ENCODE measurements around the gene LIF. TPM values are rescaled to one million over a fixed set of nuclear protein-coding genes. Genes with fewer than 3 reads are reported as not detected.

Gene LIF
- total and polyA plus RNA-seq, 4 experiments from 2014 or later = 0.26 to 0.58 TPM; not detected in 2

DNA sequence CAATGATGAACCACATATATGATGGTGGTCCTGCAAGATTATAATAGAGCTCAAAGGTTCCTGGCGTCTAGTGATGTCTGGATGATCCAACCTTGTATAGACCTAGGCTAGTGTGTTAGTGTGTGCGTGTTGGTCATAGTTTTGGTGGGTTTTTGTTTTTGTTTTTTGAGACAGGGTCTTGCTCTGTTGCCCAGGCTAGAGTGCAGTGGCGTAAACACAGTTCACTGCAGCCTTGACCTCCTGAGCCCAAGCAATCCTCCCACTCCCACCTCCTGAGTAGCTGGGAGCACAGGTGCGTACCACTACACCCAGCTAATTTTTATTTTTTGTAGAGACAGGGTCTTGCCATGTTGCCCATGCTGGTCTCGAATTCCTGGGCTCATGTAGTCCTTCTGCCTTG lies 33.4 kb upstream of the LIF start:
- H3K4me1 Mint-ChIP-seq = peaks cover 20 to 47% (median 37%) of the 10 kb centered on the region in 4 donors
- no peak for DNase-seq
- H3K27me3 Mint-ChIP-seq = no peaks in the 10 kb centered on the region
- H3K4me3 Mint-ChIP-seq = peak overlapping the region in 1 of 8 donors; percentile 31
- Histone ChIP-seq H3K27ac (ENCODE audit: low read depth, low read length) (no peak overlapping the region), H3K4me3 (ENCODE audit: low read length in 2 of 2) (no peak overlapping the region), H3K9me3 (ENCODE audit: control insufficient read depth in 1 of 2, low read length in 2 of 2) (no peaks in the 10 kb centered on the region), H3K36me3 (ENCODE audit: insufficient read depth, low read length) (no peaks in the 10 kb centered on the region), H3K4me1 (ENCODE audit: insufficient read depth, low read length) (peaks cover 46% of the 10 kb centered on the region), H3K27me3 (ENCODE audit: insufficient read depth, low read length) (no peaks in the 10 kb centered on the region)
- ChIA-PET POLR2A (ENCODE audit: partially characterized antibody) (interaction anchor here (1.0 to 12.2 kb wide), 2 partner anchors 10 to 15 kb away, joined by 3 to 106 read pairs; partner anchors contain the start of gene OSM), CTCF (ENCODE audit: partially characterized antibody) (interaction anchor here (1.0 to 11.1 kb wide), 5 partner anchors 8 to 175 kb away, joined by 3 to 254 read pairs (median 5); partner anchors contain the start of gene RNF215)
- no peaks in the 10 kb centered on the region for H3K9me3 Mint-ChIP-seq
- peaks cover 0 to 6% of the 10 kb centered on the region in 2 donors for H3K36me3 Mint-ChIP-seq
- intact Hi-C loops (cut with micrococcal nuclease) = no loop called here
- no peak overlapping the region for H3K27ac Mint-ChIP-seq

DNA sequence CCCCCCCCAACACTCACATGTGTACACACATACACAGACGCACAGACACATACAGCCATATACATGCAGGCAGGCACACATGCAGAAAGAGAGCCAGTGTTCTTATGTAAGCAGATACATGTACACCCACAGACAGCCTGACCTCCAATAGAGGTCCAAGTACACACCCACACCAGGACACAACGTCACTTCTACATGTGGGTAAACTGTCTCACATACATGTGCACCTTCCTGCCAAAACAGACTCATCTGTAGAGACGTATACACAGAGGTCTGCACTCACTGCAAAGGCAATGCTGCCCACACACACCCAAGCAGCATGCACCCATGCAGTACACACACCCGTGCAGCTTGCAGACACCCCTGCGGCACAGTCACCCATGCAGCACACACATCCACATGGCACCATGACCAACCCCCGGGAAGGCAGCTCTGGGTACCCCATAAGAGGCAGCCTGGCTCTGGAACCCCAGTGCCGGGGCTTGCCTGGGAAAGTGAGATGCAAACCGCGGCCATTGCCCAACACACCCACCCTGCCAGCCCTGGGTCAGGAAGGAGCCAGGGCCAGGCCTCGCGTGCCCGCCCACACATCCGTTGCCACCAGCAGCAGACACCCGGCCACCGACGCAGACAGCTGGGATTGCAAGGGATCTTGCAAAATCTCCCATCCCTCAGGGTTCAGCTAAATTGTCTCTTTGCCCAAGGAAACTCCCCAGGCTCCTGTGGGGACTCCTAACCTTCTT lies 32.7 kb upstream of the LIF start:
- ChIA-PET CTCF (ENCODE audit: partially characterized antibody) (interaction anchor here (1.2 to 11.1 kb wide), 3 partner anchors 9 to 174 kb away, joined by 3 to 254 read pairs (median 5); no protein-coding TSS in a partner anchor), POLR2A (ENCODE audit: partially characterized antibody) (interaction anchor here (12.2 kb wide), 1 partner anchor 14 kb away, joined by 106 read pairs; the partner anchor contains the start of gene OSM)
- Mint-ChIP-seq H3K27ac (no peak overlapping the region), H3K4me3 (peak overlapping the region in 4 of 8 donors; percentile 4 to 43 (median 20)), H3K27me3 (no peaks in the 10 kb centered on the region), H3K4me1 (peaks cover 23 to 44% (median 38%) of the 10 kb centered on the region in 4 donors), H3K36me3 (no peaks in the 10 kb centered on the region), H3K9me3 (no peaks in the 10 kb centered on the region)
- H3K9me3 ChIP-seq (ENCODE audit: control insufficient read depth in 1 of 2, low read length in 2 of 2) = no peaks in the 10 kb centered on the region
- no peak overlapping the region for H3K27ac ChIP-seq (ENCODE audit: low read depth, low read length)
- no peaks in the 10 kb centered on the region for H3K27me3 ChIP-seq (ENCODE audit: insufficient read depth, low read length)
- H3K4me1 ChIP-seq (ENCODE audit: insufficient read depth, low read length) = peaks cover 51% of the 10 kb centered on the region
- DNase-seq = no peak
- no peaks in the 10 kb centered on the region for H3K36me3 ChIP-seq (ENCODE audit: insufficient read depth, low read length)
- intact Hi-C loops (cut with micrococcal nuclease) = no loop called here
- H3K4me3 ChIP-seq (ENCODE audit: low read length in 2 of 2) = no peak overlapping the region

DNA sequence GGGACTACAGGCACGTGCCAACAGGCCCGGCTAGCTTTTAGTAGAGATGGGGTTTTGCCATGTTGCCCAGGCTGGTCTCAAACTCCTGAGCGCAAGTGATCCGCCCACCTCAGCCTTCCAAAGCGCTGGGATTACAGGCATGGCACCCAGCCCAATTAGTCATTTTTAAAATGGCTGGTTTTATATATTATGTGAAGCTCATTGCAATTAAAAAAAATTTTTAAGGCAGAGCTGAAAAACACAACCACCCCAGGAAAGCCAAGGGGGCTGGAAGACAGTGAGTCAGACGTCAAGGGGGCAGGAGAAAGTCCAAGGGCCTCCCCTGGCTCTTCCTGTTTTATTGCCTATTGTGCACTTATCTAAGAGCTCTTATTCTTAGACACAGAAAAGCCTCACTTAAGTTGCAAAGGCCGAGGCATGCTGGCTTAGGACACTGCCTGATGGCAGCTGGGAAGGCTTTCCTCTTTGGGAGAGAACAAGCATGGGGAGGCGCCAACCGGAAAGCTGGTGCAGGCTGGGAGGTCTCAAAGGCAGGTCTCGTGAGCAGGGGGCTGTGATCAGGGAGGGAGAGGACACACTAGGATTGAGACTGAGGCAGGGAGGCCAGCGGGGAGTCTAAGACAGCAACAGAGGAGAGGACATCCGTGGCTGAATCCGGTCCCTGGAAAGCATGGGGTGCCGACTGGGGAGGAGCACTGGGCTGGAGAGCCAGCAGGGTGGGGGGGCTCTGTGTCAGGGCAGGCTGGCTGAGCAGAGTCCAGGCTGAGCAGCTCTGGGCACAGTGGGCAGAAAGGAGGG lies 31.2 kb upstream of the LIF start:
- H3K4me3 ChIP-seq (ENCODE audit: low read length in 2 of 2) = no peak overlapping the region
- ChIA-PET CTCF (ENCODE audit: partially characterized antibody) (interaction anchor here (0.7 to 2.3 kb wide), 7 partner anchors 8 to 170 kb away, joined by 3 to 9 read pairs (median 4); no protein-coding TSS in a partner anchor), POLR2A (ENCODE audit: partially characterized antibody) (interaction anchor here (0.6 kb wide), 1 partner anchor 9 kb away, joined by 3 read pairs; no protein-coding TSS in a partner anchor)
- intact Hi-C loops (cut with micrococcal nuclease) = no loop called here
- H3K27ac Mint-ChIP-seq = peak overlapping the region in 2 of 7 donors; percentile 32 to 46
- H3K9me3 ChIP-seq (ENCODE audit: control insufficient read depth in 1 of 2, low read length in 2 of 2) = no peaks in the 10 kb centered on the region
- no peaks in the 10 kb centered on the region for H3K9me3 Mint-ChIP-seq
- H3K27me3 Mint-ChIP-seq = no peaks in the 10 kb centered on the region
- H3K27me3 ChIP-seq (ENCODE audit: insufficient read depth, low read length) = no peaks in the 10 kb centered on the region
- H3K36me3 Mint-ChIP-seq = no peaks in the 10 kb centered on the region
- DNase-seq = no peak
- H3K27ac ChIP-seq (ENCODE audit: low read depth, low read length) = no peak overlapping the region
- peaks cover 42% of the 10 kb centered on the region for H3K4me1 ChIP-seq (ENCODE audit: insufficient read depth, low read length)
- peaks cover 25 to 42% (median 35%) of the 10 kb centered on the region in 4 donors for H3K4me1 Mint-ChIP-seq
- no peaks in the 10 kb centered on the region for H3K36me3 ChIP-seq (ENCODE audit: insufficient read depth, low read length)
- H3K4me3 Mint-ChIP-seq = no peak overlapping the region

DNA sequence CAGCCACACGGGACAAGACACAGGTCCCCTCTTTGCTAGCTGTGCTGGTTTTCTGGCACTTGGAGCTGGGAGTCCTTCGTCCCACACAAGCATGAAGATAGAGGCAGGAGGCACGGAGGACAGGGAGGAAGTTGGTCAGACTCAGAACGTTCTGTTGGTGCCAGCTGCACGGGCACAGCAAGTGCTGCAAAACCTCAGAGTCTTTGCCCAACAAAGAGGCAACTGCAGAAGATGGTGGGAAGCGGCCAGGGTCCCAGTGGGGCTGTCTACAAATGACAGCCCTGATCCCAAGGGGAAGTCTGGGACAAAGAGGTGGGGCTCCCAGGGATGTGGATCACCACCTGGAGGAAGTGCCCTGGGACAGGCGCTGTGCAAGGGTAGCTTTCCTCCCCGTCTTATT lies 29.5 kb upstream of the LIF start:
- Mint-ChIP-seq H3K4me3 (peak overlapping the region; percentile 33 to 87 (median 62)), H3K9me3 (no peaks in the 10 kb centered on the region), H3K27ac (peak overlapping the region in 6 of 7 donors; percentile 63 to 85 (median 76)), H3K4me1 (peaks cover 23 to 38% (median 29%) of the 10 kb centered on the region in 4 donors), H3K36me3 (no peaks in the 10 kb centered on the region), H3K27me3 (no peaks in the 10 kb centered on the region)
- POLR2A ChIA-PET (ENCODE audit: partially characterized antibody) = interaction anchor here (0.9 to 1.1 kb wide), 3 partner anchors 11 to 110 kb away, joined by 3 to 4 read pairs (median 3); no protein-coding TSS in a partner anchor
- no peaks in the 10 kb centered on the region for H3K36me3 ChIP-seq (ENCODE audit: insufficient read depth, low read length)
- H3K27ac ChIP-seq (ENCODE audit: low read depth, low read length) = no peak overlapping the region
- intact Hi-C loops (cut with micrococcal nuclease) = no loop called here
- DNase-seq = no peak
- CTCF ChIA-PET (ENCODE audit: partially characterized antibody) = no interaction called here
- H3K9me3 ChIP-seq (ENCODE audit: control insufficient read depth in 1 of 2, low read length in 2 of 2) = no peaks in the 10 kb centered on the region
- peaks cover 33% of the 10 kb centered on the region for H3K4me1 ChIP-seq (ENCODE audit: insufficient read depth, low read length)
- peak overlapping the region in 1 of 2 donors; percentile 21 for H3K4me3 ChIP-seq (ENCODE audit: low read length in 2 of 2)
- H3K27me3 ChIP-seq (ENCODE audit: insufficient read depth, low read length) = no peaks in the 10 kb centered on the region

DNA sequence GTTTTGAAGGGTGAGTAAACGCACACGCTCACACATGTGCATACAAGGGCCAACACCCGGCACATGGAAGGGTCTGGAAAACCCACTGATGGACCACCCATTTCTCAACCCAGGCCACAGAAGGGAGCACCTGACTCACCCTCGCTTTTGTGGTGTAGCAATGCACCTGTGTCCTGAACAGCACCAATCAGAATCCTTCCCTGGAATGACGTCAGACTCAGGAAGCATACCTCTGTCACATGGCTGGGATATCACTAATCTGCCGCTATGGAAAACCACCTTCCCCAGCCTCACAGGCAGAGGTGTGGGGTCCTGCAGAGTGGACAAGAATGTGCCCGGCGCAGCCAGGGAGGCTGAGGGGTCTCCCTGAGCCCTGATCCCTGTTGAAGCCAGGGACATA lies 29.1 kb upstream of the LIF start:
- H3K4me1 ChIP-seq (ENCODE audit: insufficient read depth, low read length) = peaks cover 33% of the 10 kb centered on the region
- no peaks in the 10 kb centered on the region for H3K9me3 ChIP-seq (ENCODE audit: control insufficient read depth in 1 of 2, low read length in 2 of 2)
- H3K27me3 ChIP-seq (ENCODE audit: insufficient read depth, low read length) = no peaks in the 10 kb centered on the region
- H3K36me3 Mint-ChIP-seq = peaks cover 0 to 1% of the 10 kb centered on the region in 2 donors
- no peaks in the 10 kb centered on the region for H3K27me3 Mint-ChIP-seq
- H3K36me3 ChIP-seq (ENCODE audit: insufficient read depth, low read length) = no peaks in the 10 kb centered on the region
- H3K4me3 Mint-ChIP-seq = peak overlapping the region; percentile 33 to 87 (median 62)
- no peak overlapping the region for H3K27ac ChIP-seq (ENCODE audit: low read depth, low read length)
- no peaks in the 10 kb centered on the region for H3K9me3 Mint-ChIP-seq
- ChIA-PET CTCF (ENCODE audit: partially characterized antibody) (no interaction called here), POLR2A (ENCODE audit: partially characterized antibody) (interaction anchor here (0.9 kb wide), 1 partner anchor 12 kb away, joined by 3 read pairs; no protein-coding TSS in a partner anchor)
- H3K4me1 Mint-ChIP-seq = peaks cover 23 to 38% (median 29%) of the 10 kb centered on the region in 4 donors
- H3K27ac Mint-ChIP-seq = peak overlapping the region; percentile 63 to 85 (median 77)
- DNase-seq = peak in 1 of 5 donors; percentile 67
- intact Hi-C loops (cut with micrococcal nuclease) = no loop called here
- H3K4me3 ChIP-seq (ENCODE audit: low read length in 2 of 2) = peak overlapping the region in 1 of 2 donors; percentile 21

DNA sequence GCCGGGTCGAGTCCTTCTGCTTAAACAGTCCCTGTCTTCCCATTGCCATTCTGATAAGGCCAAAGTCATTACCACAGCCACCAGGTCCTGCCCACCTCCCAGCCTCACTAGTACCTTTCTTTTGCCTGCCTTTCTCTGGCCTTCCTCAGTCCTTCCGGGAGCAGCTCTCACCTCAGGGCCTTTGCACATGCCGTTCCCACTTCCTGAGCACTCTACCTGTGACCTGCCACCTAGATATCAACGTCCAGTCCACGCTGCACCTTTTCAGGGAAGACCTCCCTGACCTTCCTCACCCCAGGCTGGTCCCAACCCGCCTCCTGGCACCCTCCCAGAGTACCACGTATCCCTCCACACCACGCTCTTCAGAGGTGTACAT lies 27.9 kb upstream of the LIF start:
- Histone ChIP-seq H3K27me3 (ENCODE audit: insufficient read depth, low read length) (no peaks in the 10 kb centered on the region), H3K27ac (ENCODE audit: low read depth, low read length) (no peak overlapping the region), H3K4me3 (ENCODE audit: low read length in 2 of 2) (no peak overlapping the region), H3K36me3 (ENCODE audit: insufficient read depth, low read length) (no peaks in the 10 kb centered on the region), H3K4me1 (ENCODE audit: insufficient read depth, low read length) (peaks cover 27% of the 10 kb centered on the region), H3K9me3 (ENCODE audit: control insufficient read depth in 1 of 2, low read length in 2 of 2) (no peaks in the 10 kb centered on the region)
- DNase-seq = no peak
- intact Hi-C loops (cut with micrococcal nuclease) = no loop called here
- H3K27me3 Mint-ChIP-seq = no peaks in the 10 kb centered on the region
- peaks cover 23 to 32% (median 24%) of the 10 kb centered on the region in 4 donors for H3K4me1 Mint-ChIP-seq
- no peak overlapping the region for H3K4me3 Mint-ChIP-seq
- POLR2A ChIA-PET (ENCODE audit: partially characterized antibody) = no interaction called here
- CTCF ChIA-PET (ENCODE audit: partially characterized antibody) = no interaction called here
- H3K27ac Mint-ChIP-seq = peak overlapping the region in 4 of 7 donors; percentile 6 to 92 (median 66)
- H3K36me3 Mint-ChIP-seq = peaks cover 0 to 6% of the 10 kb centered on the region in 2 donors
- no peaks in the 10 kb centered on the region for H3K9me3 Mint-ChIP-seq

Measured in CD4-positive, alpha-beta memory T cell (primary cell).